ENCODE measurements around the gene WDR46. TPM values are rescaled to one million over a fixed set of nuclear protein-coding genes. Genes with fewer than 3 reads are reported as not detected.

WDR46 gene
- total RNA-seq, 1 donor from 2014 or later, result 31.1 TPM

- peaks cover 5% of the 10 kb centered on the region for H3K27me3 Mint-ChIP-seq (ENCODE audit: insufficient read depth, low read depth)
- H3K4me1 Mint-ChIP-seq, result peaks cover 8% of the 10 kb centered on the region
- Histone ChIP-seq H3K4me3 (no peak overlapping the region), H3K9ac (no peak overlapping the region), H3K9me3 (ENCODE audit: low read depth) (no peaks in the 10 kb centered on the region), H2AFZ (replicated peaks) (no peak overlapping the region), H3K4me1 (no peaks in the 10 kb centered on the region), H3F3A (ENCODE audit: low read depth) (no peaks in the 10 kb centered on the region), H3K4me2 (no peak overlapping the region), H3K27me3 (no peaks in the 10 kb centered on the region), H4K20me1 (ENCODE audit: low read depth) (peaks cover 14% of the 10 kb centered on the region), H3K36me3 (no peaks in the 10 kb centered on the region), H3K79me2 (ENCODE audit: low read depth) (peaks cover 20% of the 10 kb centered on the region), H3K27ac (no peak overlapping the region)
- no peaks in the 10 kb centered on the region for H3K9me3 Mint-ChIP-seq
- H3K4me3 Mint-ChIP-seq, result no peak overlapping the region
- peaks cover 11% of the 10 kb centered on the region for H3K36me3 Mint-ChIP-seq
- DNase-seq (ENCODE audit: low spot score), result no peak
- H3K27ac Mint-ChIP-seq, result no peak overlapping the region
- TF ChIP-seq CTCF (IDR thresholded peaks at IDR 0.05) (no peak), EZH2 (IDR thresholded peaks at IDR 0.05) (no peak), EZH2phosphoT487 (IDR thresholded peaks at IDR 0.05) (no peak)
Observed at GRCh38 chr6:33306356-33306755, 17.3 kb upstream of the WDR46 start.

GRCh38 chr6:33305052-33305451 lies 16.0 kb upstream of the WDR46 start:
- peaks cover 33% of the 10 kb centered on the region for H3K79me2 ChIP-seq (ENCODE audit: low read depth)
- TF ChIP-seq EZH2 (IDR thresholded peaks at IDR 0.05), result no peak
- no peak for TF ChIP-seq CTCF (IDR thresholded peaks at IDR 0.05)
- no peak for TF ChIP-seq EZH2phosphoT487 (IDR thresholded peaks at IDR 0.05)
- DNase-seq (ENCODE audit: low spot score), result no peak
- Mint-ChIP-seq H3K9me3 (no peaks in the 10 kb centered on the region), H3K36me3 (peaks cover 11% of the 10 kb centered on the region), H3K4me3 (no peak overlapping the region), H3K27ac (no peak overlapping the region), H3K27me3 (ENCODE audit: insufficient read depth, low read depth) (peaks cover 2% of the 10 kb centered on the region), H3K4me1 (peaks cover 10% of the 10 kb centered on the region)
- H2AFZ ChIP-seq (replicated peaks), result no peak overlapping the region
- no peak overlapping the region for H3K27ac ChIP-seq
- H3K4me3 ChIP-seq, result no peak overlapping the region
- no peaks in the 10 kb centered on the region for H3K4me1 ChIP-seq
- H3K9ac ChIP-seq, result no peak overlapping the region
- H3K27me3 ChIP-seq, result no peaks in the 10 kb centered on the region
- peaks cover 6% of the 10 kb centered on the region for H3F3A ChIP-seq (ENCODE audit: low read depth)
- H3K9me3 ChIP-seq (ENCODE audit: low read depth), result no peaks in the 10 kb centered on the region
- no peak overlapping the region for H3K4me2 ChIP-seq
- no peaks in the 10 kb centered on the region for H3K36me3 ChIP-seq
- peaks cover 27% of the 10 kb centered on the region for H4K20me1 ChIP-seq (ENCODE audit: low read depth)

GRCh38 chr6:33304216-33304615 lies 15.2 kb upstream of the WDR46 start:
- no peak overlapping the region for H3K9ac ChIP-seq

More at GRCh38 chr6:33304216-33304615, 15.2 kb upstream of the WDR46 start:
- H2AFZ ChIP-seq (replicated peaks), result no peak overlapping the region
- no peaks in the 10 kb centered on the region for H3K36me3 ChIP-seq
- H3K27me3 Mint-ChIP-seq (ENCODE audit: insufficient read depth, low read depth), result peaks cover 5% of the 10 kb centered on the region
- peaks cover 30% of the 10 kb centered on the region for H4K20me1 ChIP-seq (ENCODE audit: low read depth)
- no peak for TF ChIP-seq EZH2phosphoT487 (IDR thresholded peaks at IDR 0.05)
- TF ChIP-seq EZH2 (IDR thresholded peaks at IDR 0.05), result no peak
- no peak for TF ChIP-seq CTCF (IDR thresholded peaks at IDR 0.05)
- no peak overlapping the region for H3K4me3 Mint-ChIP-seq
- H3K4me1 ChIP-seq, result no peaks in the 10 kb centered on the region
- H3K9me3 ChIP-seq (ENCODE audit: low read depth), result no peaks in the 10 kb centered on the region
- H3K4me1 Mint-ChIP-seq, result peaks cover 16% of the 10 kb centered on the region
- no peaks in the 10 kb centered on the region for H3K27me3 ChIP-seq
- DNase-seq (ENCODE audit: low spot score), result no peak
- peaks cover 35% of the 10 kb centered on the region for H3K79me2 ChIP-seq (ENCODE audit: low read depth)
- H3K27ac Mint-ChIP-seq, result no peak overlapping the region
- no peaks in the 10 kb centered on the region for H3K9me3 Mint-ChIP-seq
- H3K4me2 ChIP-seq, result no peak overlapping the region
- H3F3A ChIP-seq (ENCODE audit: low read depth), result peaks cover 14% of the 10 kb centered on the region
- H3K4me3 ChIP-seq, result no peak overlapping the region
- peaks cover 13% of the 10 kb centered on the region for H3K36me3 Mint-ChIP-seq
- H3K27ac ChIP-seq, result no peak overlapping the region

All from neural progenitor cell (in vitro differentiated cells).